Rectal smooth muscle tissue (tissue), 1 donor: Measurements from ENCODE around the gene MEIS1.

Source experiments
- H3K27ac ChIP-seq: one replicate; pipeline ENCODE4 v1.7.0; 2013; ENCODE audit warnings: low read depth, low read length, inconsistent platforms
- H3K27me3 ChIP-seq: one replicate; pipeline ENCODE4 v1.7.0; 2013; ENCODE audit warnings: low read length; ENCODE audit not compliant: control insufficient read depth, insufficient read depth
- H3K36me3 ChIP-seq: one replicate; pipeline ENCODE4 v1.7.0; 2013; ENCODE audit warnings: low read length; ENCODE audit not compliant: control insufficient read depth, insufficient read depth
- H3K4me1 ChIP-seq: one replicate; pipeline ENCODE4 v1.7.0; 2013; ENCODE audit warnings: low read length; ENCODE audit not compliant: control insufficient read depth, insufficient read depth
- H3K4me3 ChIP-seq: one replicate; pipeline ENCODE4 v1.7.0; 2013; ENCODE audit warnings: low read length
- H3K9ac ChIP-seq: one replicate; pipeline ENCODE4 v1.7.0; 2013; ENCODE audit warnings: low read length

MEIS1 gene

GRCh38 chr2:66515743-66516142, 80.8 kb downstream of the MEIS1 start:
- Histone ChIP-seq H3K9ac (no peak overlapping the region), H3K27me3 (no peaks in the 10 kb centered on the region), H3K4me3 (no peak overlapping the region), H3K36me3 (no peaks in the 10 kb centered on the region), H3K27ac (no peak overlapping the region), H3K4me1 (peaks cover 7% of the 10 kb centered on the region)

- Histone ChIP-seq H3K4me3 (no peak overlapping the region), H3K27me3 (no peaks in the 10 kb centered on the region), H3K27ac (no peak overlapping the region), H3K4me1 (peaks cover 7% of the 10 kb centered on the region), H3K9ac (no peak overlapping the region), H3K36me3 (no peaks in the 10 kb centered on the region)
Observed at GRCh38 chr2:66516499-66516898, 81.6 kb downstream of the MEIS1 start.

- Histone ChIP-seq H3K9ac (no peak overlapping the region), H3K27me3 (no peaks in the 10 kb centered on the region), H3K4me3 (no peak overlapping the region), H3K27ac (no peak overlapping the region), H3K36me3 (no peaks in the 10 kb centered on the region), H3K4me1 (peaks cover 3% of the 10 kb centered on the region)
Observed at GRCh38 chr2:66517772-66518171, 82.8 kb downstream of the MEIS1 start.

- H3K27me3 ChIP-seq = no peaks in the 10 kb centered on the region
- no peaks in the 10 kb centered on the region for H3K36me3 ChIP-seq
- no peak overlapping the region for H3K4me3 ChIP-seq
- H3K27ac ChIP-seq = no peak overlapping the region
- H3K4me1 ChIP-seq = peaks cover 8% of the 10 kb centered on the region
- no peak overlapping the region for H3K9ac ChIP-seq
Observed at GRCh38 chr2:66519264-66519843, 84.4 kb downstream of the MEIS1 start.

GRCh38 chr2:66521291-66521922, 86.5 kb downstream of the MEIS1 start:
- H3K4me1 ChIP-seq = peaks cover 17% of the 10 kb centered on the region
- no peak overlapping the region for H3K27ac ChIP-seq
- H3K27me3 ChIP-seq = no peaks in the 10 kb centered on the region
- no peaks in the 10 kb centered on the region for H3K36me3 ChIP-seq
- no peak overlapping the region for H3K9ac ChIP-seq
- no peak overlapping the region for H3K4me3 ChIP-seq

- peaks cover 28% of the 10 kb centered on the region for H3K4me1 ChIP-seq
Observed at GRCh38 chr2:66522611-66523376, 87.9 kb downstream of the MEIS1 start.

GRCh38 chr2:66523377-66523969, 88.5 kb downstream of the MEIS1 start:
- peak overlapping the region; percentile 8 for H3K27ac ChIP-seq
- H3K36me3 ChIP-seq = no peaks in the 10 kb centered on the region
- H3K4me1 ChIP-seq = peaks cover 28% of the 10 kb centered on the region
- no peak overlapping the region for H3K9ac ChIP-seq
- no peaks in the 10 kb centered on the region for H3K27me3 ChIP-seq
- H3K4me3 ChIP-seq = no peak overlapping the region

More at GRCh38 chr2:66522611-66523376, 87.9 kb downstream of the MEIS1 start:
- Histone ChIP-seq H3K36me3 (no peaks in the 10 kb centered on the region), H3K9ac (no peak overlapping the region), H3K27ac (no peak overlapping the region), H3K27me3 (no peaks in the 10 kb centered on the region), H3K4me3 (no peak overlapping the region)

GRCh38 chr2:66523990-66524389, 89.1 kb downstream of the MEIS1 start:
- Histone ChIP-seq H3K9ac (no peak overlapping the region), H3K27ac (no peak overlapping the region), H3K36me3 (peaks cover 3% of the 10 kb centered on the region), H3K4me3 (no peak overlapping the region), H3K27me3 (no peaks in the 10 kb centered on the region), H3K4me1 (peaks cover 28% of the 10 kb centered on the region)

- H3K9ac ChIP-seq = no peak overlapping the region
- no peak overlapping the region for H3K27ac ChIP-seq
Observed at GRCh38 chr2:66525606-66526005, 90.7 kb downstream of the MEIS1 start.

GRCh38 chr2:66526180-66526579, 91.3 kb downstream of the MEIS1 start:
- Histone ChIP-seq H3K36me3 (peaks cover 3% of the 10 kb centered on the region), H3K27ac (no peak overlapping the region), H3K4me3 (no peak overlapping the region), H3K4me1 (peaks cover 28% of the 10 kb centered on the region), H3K9ac (no peak overlapping the region), H3K27me3 (no peaks in the 10 kb centered on the region)

More at GRCh38 chr2:66525606-66526005, 90.7 kb downstream of the MEIS1 start:
- H3K36me3 ChIP-seq = peaks cover 3% of the 10 kb centered on the region
- peaks cover 28% of the 10 kb centered on the region for H3K4me1 ChIP-seq
- no peaks in the 10 kb centered on the region for H3K27me3 ChIP-seq
- H3K4me3 ChIP-seq = no peak overlapping the region

- Histone ChIP-seq H3K27ac (no peak overlapping the region), H3K27me3 (no peaks in the 10 kb centered on the region), H3K4me1 (peaks cover 43% of the 10 kb centered on the region), H3K4me3 (no peak overlapping the region), H3K9ac (no peak overlapping the region), H3K36me3 (peaks cover 3% of the 10 kb centered on the region)
Observed at GRCh38 chr2:66528974-66529724, 94.2 kb downstream of the MEIS1 start.

- H3K4me1 ChIP-seq = peaks cover 42% of the 10 kb centered on the region
- peaks cover 3% of the 10 kb centered on the region for H3K36me3 ChIP-seq
- no peak overlapping the region for H3K9ac ChIP-seq
- H3K27me3 ChIP-seq = no peaks in the 10 kb centered on the region
- no peak overlapping the region for H3K4me3 ChIP-seq
- H3K27ac ChIP-seq = no peak overlapping the region
Observed at GRCh38 chr2:66530651-66531050, 95.7 kb downstream of the MEIS1 start.
